Heart left ventricle (tissue), 13 donors: Measurements from ENCODE around the gene PEPD.

Experiments
- POLR2A ChIP-seq, 2 donors: fragments of 450-650 bp; IDR thresholded peaks; one replicate each; pipeline ENCODE4 v1.6.1; 2017; ENCODE audit warnings: antibody characterized with exemption in 2 of 2, mild to moderate bottlenecking in 2 of 2, moderate library complexity in 2 of 2
- TF ChIP-seq, protein P1 (sequence below), 12 donors: fragments of 200-600 bp; sonication (generic) in 4 of 12; IDR thresholded peaks; one replicate each; pipeline versions ENCODE4 v1.5.0 to v1.8.0; 2018 to 2022; ENCODE audit warnings: antibody characterized with exemption in 12 of 12, mild to moderate bottlenecking in 5 of 12
- donor health status: ischemic (EF 13 %, LVEDD 7.1; RV severe dilation, severe dysfunction).
- donor health status: DM: no; HTN: yes; CAD: no.
- donor health status: DM: no; HTN: no; CAD: no.
- donor health status: ischemic (EF 25% LVEDD 6.9; RV normal size, moderate dysfunction).
- donor health status: ischemic (EF 25% LVEDD 5.7; RV mildly dilated, moderate dysfunction).
- donor health status: ischemic (EF 35%, LVEDD 5.7; RV mildly dilated, moderate dysfunction).
- donor health status: nonischemic (EF 11% LVEDD 7.7; RV severe dilation, severe dysfunction).
- donor health status: DM: yes; HTN: yes; CAD: no.
- donor health status: PGD.
- donor health status: ischemic (EF 29% LVEDD 5.4; RV normal size, mild dysfunction).
- donor health status: nonischemic (EF 23%, LVEDD 6.1; RV moderate dilation, normal function).

DNA sequence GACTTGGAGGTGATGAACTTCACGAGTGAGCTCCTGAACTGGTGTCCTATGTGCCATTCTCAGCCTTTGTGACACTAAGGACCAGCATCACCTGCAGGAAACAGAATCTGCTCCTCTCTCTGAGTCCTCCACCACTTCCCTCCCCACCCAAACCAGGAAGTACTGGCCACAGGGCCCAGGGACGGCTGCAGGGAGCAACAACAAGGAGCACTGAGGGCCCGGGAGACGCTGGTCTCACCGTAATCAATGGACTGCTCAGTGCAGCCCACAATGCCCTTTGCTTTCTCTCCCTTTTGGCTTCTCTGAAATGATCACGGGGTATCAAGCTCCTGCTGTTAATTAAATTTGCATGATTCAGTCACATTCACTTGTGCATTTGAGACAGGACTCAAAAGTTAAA, 18.6 kb downstream of the PEPD start:
- TF ChIP-seq, protein P1, sequence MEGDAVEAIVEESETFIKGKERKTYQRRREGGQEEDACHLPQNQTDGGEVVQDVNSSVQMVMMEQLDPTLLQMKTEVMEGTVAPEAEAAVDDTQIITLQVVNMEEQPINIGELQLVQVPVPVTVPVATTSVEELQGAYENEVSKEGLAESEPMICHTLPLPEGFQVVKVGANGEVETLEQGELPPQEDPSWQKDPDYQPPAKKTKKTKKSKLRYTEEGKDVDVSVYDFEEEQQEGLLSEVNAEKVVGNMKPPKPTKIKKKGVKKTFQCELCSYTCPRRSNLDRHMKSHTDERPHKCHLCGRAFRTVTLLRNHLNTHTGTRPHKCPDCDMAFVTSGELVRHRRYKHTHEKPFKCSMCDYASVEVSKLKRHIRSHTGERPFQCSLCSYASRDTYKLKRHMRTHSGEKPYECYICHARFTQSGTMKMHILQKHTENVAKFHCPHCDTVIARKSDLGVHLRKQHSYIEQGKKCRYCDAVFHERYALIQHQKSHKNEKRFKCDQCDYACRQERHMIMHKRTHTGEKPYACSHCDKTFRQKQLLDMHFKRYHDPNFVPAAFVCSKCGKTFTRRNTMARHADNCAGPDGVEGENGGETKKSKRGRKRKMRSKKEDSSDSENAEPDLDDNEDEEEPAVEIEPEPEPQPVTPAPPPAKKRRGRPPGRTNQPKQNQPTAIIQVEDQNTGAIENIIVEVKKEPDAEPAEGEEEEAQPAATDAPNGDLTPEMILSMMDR (IDR thresholded peaks at IDR 0.05), result no peak
- no peak for TF ChIP-seq POLR2A (IDR thresholded peaks at IDR 0.05)
